Activated CD8-positive, alpha-beta memory T cell treated with anti-CD3 and anti-CD28 coated beads for 1 hour (primary cell): Measurements from ENCODE around the gene NPPB.

Experiments used
- DNase-seq, 2 donors: peaks; one replicate each; pipeline ENCODE4 v3.0.0-alpha.2; 2020; ENCODE audit warnings: low read depth in 1 of 2; ENCODE audit errors: extremely low read depth in 1 of 2

Gene NPPB

GRCh38 chr1:11881749-11882441, 23.1 kb upstream of the NPPB start:
- DNase-seq, result no peak

GRCh38 chr1:11880911-11881748, 22.4 kb upstream of the NPPB start:
- DNase-seq, result no peak

GRCh38 chr1:11880181-11880575, 21.4 kb upstream of the NPPB start:
- DNase-seq, result no peak

- DNase-seq, result no peak
Measured at GRCh38 chr1:11879311-11880180, 20.8 kb upstream of the NPPB start.

GRCh38 chr1:11878891-11879190, 20.1 kb upstream of the NPPB start:
- DNase-seq, result no peak

GRCh38 chr1:11878081-11878890, 19.5 kb upstream of the NPPB start:
- no peak for DNase-seq

- DNase-seq, result no peak
Measured at GRCh38 chr1:11877074-11877473, 18.3 kb upstream of the NPPB start.

- no peak for DNase-seq
Measured at GRCh38 chr1:11875094-11875493, 16.3 kb upstream of the NPPB start.

- DNase-seq, result no peak
Measured at GRCh38 chr1:11874624-11875023, 15.9 kb upstream of the NPPB start.

GRCh38 chr1:11874258-11874562, 15.5 kb upstream of the NPPB start:
- no peak for DNase-seq

GRCh38 chr1:11873395-11874257, 14.9 kb upstream of the NPPB start:
- DNase-seq, result no peak

GRCh38 chr1:11872545-11872944, 13.8 kb upstream of the NPPB start:
- DNase-seq, result no peak

- no peak for DNase-seq
Measured at GRCh38 chr1:11869650-11870207, 11.0 kb upstream of the NPPB start.

GRCh38 chr1:11869104-11869503, 10.4 kb upstream of the NPPB start:
- DNase-seq, result no peak

- DNase-seq, result no peak
Measured at GRCh38 chr1:11868331-11868980, 9.7 kb upstream of the NPPB start.

GRCh38 chr1:11862890-11863289, 4.1 kb upstream of the NPPB start:
- DNase-seq, result no peak

- DNase-seq, result no peak
Measured at GRCh38 chr1:11860587-11860986, 1.8 kb upstream of the NPPB start.

- no peak for DNase-seq
Measured at GRCh38 chr1:11860083-11860482, 1.3 kb upstream of the NPPB start.
